ENCODE results near the gene DAPK2. TPM values are rescaled to one million over a fixed set of nuclear protein-coding genes. Genes with fewer than 3 reads are reported as not detected.

DAPK2 gene
- total and polyA plus RNA-seq, 2 donors from 2014 or later, result 3.0 to 3.8 TPM

GRCh38 chr15:63864186-63864585 is 182.1 kb downstream of the DAPK2 start:
- intact Hi-C loops (cut with DNase I), result no loop called here
- H3K36me3 ChIP-seq (ENCODE audit: control insufficient read depth in 2 of 3, insufficient read depth in 3 of 3, low read length in 3 of 3), result no peaks in the 10 kb centered on the region
- H3K9ac ChIP-seq (ENCODE audit: low read length in 3 of 3), result no peak overlapping the region
- no peak for DNase-seq
- no peak for FAIRE-seq
- no peak overlapping the region for H3K27ac ChIP-seq (ENCODE audit: low read depth in 2 of 2, low read length in 2 of 2)
- TF ChIP-seq CTCF (IDR thresholded peaks at IDR 0.05; ENCODE audit: borderline replicate concordance, extremely low read depth, insufficient read depth), result no peak
- no peak overlapping the region for H3K4me3 ChIP-seq (ENCODE audit: low read length in 3 of 3)
- no peaks in the 10 kb centered on the region for H3K27me3 ChIP-seq (ENCODE audit: control insufficient read depth, insufficient read depth, low read length)
- H3K4me1 ChIP-seq (ENCODE audit: control insufficient read depth in 2 of 3, insufficient read depth in 2 of 3, low read depth in 1 of 3, low read length in 3 of 3), result no peaks in the 10 kb centered on the region
- H3K9me3 ChIP-seq (ENCODE audit: control insufficient read depth in 2 of 3, insufficient read depth in 1 of 3, low read length in 3 of 3), result no peaks in the 10 kb centered on the region

GRCh38 chr15:63861946-63862517 is 184.3 kb downstream of the DAPK2 start:
- TF ChIP-seq CTCF (IDR thresholded peaks at IDR 0.05; ENCODE audit: borderline replicate concordance, extremely low read depth, insufficient read depth), result no peak
- H3K4me3 ChIP-seq (ENCODE audit: low read length in 3 of 3), result no peak overlapping the region
- intact Hi-C loops (cut with DNase I), result no loop called here

GRCh38 chr15:63860555-63860954 is 185.7 kb downstream of the DAPK2 start:
- no peak for TF ChIP-seq CTCF (IDR thresholded peaks at IDR 0.05; ENCODE audit: borderline replicate concordance, extremely low read depth, insufficient read depth)
- no peak for DNase-seq
- Histone ChIP-seq H3K27ac (ENCODE audit: low read depth in 2 of 2, low read length in 2 of 2) (no peak overlapping the region), H3K36me3 (ENCODE audit: control insufficient read depth in 2 of 3, insufficient read depth in 3 of 3, low read length in 3 of 3) (no peaks in the 10 kb centered on the region), H3K4me3 (ENCODE audit: low read length in 3 of 3) (no peak overlapping the region), H3K4me1 (ENCODE audit: control insufficient read depth in 2 of 3, insufficient read depth in 2 of 3, low read depth in 1 of 3, low read length in 3 of 3) (no peaks in the 10 kb centered on the region), H3K9ac (ENCODE audit: low read length in 3 of 3) (no peak overlapping the region), H3K27me3 (ENCODE audit: control insufficient read depth, insufficient read depth, low read length) (no peaks in the 10 kb centered on the region), H3K9me3 (ENCODE audit: control insufficient read depth in 2 of 3, insufficient read depth in 1 of 3, low read length in 3 of 3) (no peaks in the 10 kb centered on the region)
- no peak for FAIRE-seq
- intact Hi-C loops (cut with DNase I), result no loop called here

More at GRCh38 chr15:63861946-63862517, 184.3 kb downstream of the DAPK2 start:
- no peak overlapping the region for H3K27ac ChIP-seq (ENCODE audit: low read depth in 2 of 2, low read length in 2 of 2)
- FAIRE-seq (no peak), DNase-seq (no peak)
- H3K36me3 ChIP-seq (ENCODE audit: control insufficient read depth in 2 of 3, insufficient read depth in 3 of 3, low read length in 3 of 3), result no peaks in the 10 kb centered on the region
- no peak overlapping the region for H3K9ac ChIP-seq (ENCODE audit: low read length in 3 of 3)
- no peaks in the 10 kb centered on the region for H3K9me3 ChIP-seq (ENCODE audit: control insufficient read depth in 2 of 3, insufficient read depth in 1 of 3, low read length in 3 of 3)
- no peaks in the 10 kb centered on the region for H3K4me1 ChIP-seq (ENCODE audit: control insufficient read depth in 2 of 3, insufficient read depth in 2 of 3, low read depth in 1 of 3, low read length in 3 of 3)
- no peaks in the 10 kb centered on the region for H3K27me3 ChIP-seq (ENCODE audit: control insufficient read depth, insufficient read depth, low read length)

GRCh38 chr15:63860155-63860554 is 186.1 kb downstream of the DAPK2 start:
- no peak overlapping the region for H3K4me3 ChIP-seq (ENCODE audit: low read length in 3 of 3)
- H3K4me1 ChIP-seq (ENCODE audit: control insufficient read depth in 2 of 3, insufficient read depth in 2 of 3, low read depth in 1 of 3, low read length in 3 of 3), result no peaks in the 10 kb centered on the region
- no peaks in the 10 kb centered on the region for H3K36me3 ChIP-seq (ENCODE audit: control insufficient read depth in 2 of 3, insufficient read depth in 3 of 3, low read length in 3 of 3)
- H3K9ac ChIP-seq (ENCODE audit: low read length in 3 of 3), result no peak overlapping the region
- H3K27me3 ChIP-seq (ENCODE audit: control insufficient read depth, insufficient read depth, low read length), result no peaks in the 10 kb centered on the region
- TF ChIP-seq CTCF (IDR thresholded peaks at IDR 0.05; ENCODE audit: borderline replicate concordance, extremely low read depth, insufficient read depth), result no peak
- DNase-seq, result no peak
- intact Hi-C loops (cut with DNase I), result no loop called here
- H3K27ac ChIP-seq (ENCODE audit: low read depth in 2 of 2, low read length in 2 of 2), result no peak overlapping the region
- H3K9me3 ChIP-seq (ENCODE audit: control insufficient read depth in 2 of 3, insufficient read depth in 1 of 3, low read length in 3 of 3), result no peaks in the 10 kb centered on the region
- no peak for FAIRE-seq

Measured in kidney (tissue), 14 donors.